Inflammatory macrophage treated with lipopolysaccharide for 4 hours (primary cell): ENCODE results near the gene DENR.
"Not testable (repeated sequence)": the region's sequence is repeated elsewhere in the genome, so short reads cannot be mapped to it uniquely, and the experiment has no call there.

Source experiments
- DNase-seq: peaks from one replicate; pipeline ENCODE4 v3.0.0-alpha.2; 2020

Gene DENR

GRCh38 chr12:122743895-122744525, 8.6 kb upstream of the DENR start:
- DNase-seq: peak; percentile 87

DNA sequence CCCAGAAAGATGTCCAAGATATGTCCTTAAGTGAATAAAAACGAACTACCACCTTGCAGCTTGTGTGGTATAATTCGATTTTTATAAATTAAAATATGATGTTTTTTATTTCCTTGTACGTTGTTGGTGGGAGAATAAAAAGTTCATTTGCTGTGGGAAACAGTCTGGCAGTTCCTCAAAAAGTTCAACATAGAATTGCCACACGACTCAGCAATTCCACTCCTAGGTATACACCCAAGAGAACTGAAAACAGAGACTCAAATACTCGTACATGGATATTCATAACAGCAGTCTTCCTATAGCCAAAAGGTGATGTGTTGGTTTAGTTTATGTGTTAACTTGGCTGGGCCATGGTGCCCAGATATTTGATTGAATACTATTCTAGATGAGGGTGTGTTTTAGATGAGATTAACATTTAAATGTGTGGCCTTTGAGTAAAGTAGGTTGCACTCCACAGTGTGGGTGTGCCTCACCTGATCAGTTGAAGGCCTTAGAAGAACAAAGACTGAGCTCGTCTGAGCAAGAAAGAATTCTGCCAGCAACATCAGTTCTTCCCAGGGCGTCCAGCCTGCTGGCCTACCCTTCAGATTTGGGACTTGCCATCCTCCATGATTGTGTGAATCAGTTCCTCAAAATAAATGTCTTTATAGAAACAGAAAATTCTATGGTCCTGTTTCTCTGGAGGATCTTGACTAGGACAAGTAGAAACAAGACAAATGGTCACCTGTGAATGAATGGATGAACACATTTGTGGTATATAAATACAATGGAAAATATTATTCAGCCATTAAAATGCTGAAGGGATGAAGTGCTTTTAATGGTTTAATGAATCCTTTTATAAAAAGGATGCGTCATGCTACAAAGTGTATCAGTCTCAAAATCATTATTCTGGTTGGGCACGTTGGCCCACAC, 5.1 kb upstream of the DENR start:
- DNase-seq: peak; percentile 44

DNA sequence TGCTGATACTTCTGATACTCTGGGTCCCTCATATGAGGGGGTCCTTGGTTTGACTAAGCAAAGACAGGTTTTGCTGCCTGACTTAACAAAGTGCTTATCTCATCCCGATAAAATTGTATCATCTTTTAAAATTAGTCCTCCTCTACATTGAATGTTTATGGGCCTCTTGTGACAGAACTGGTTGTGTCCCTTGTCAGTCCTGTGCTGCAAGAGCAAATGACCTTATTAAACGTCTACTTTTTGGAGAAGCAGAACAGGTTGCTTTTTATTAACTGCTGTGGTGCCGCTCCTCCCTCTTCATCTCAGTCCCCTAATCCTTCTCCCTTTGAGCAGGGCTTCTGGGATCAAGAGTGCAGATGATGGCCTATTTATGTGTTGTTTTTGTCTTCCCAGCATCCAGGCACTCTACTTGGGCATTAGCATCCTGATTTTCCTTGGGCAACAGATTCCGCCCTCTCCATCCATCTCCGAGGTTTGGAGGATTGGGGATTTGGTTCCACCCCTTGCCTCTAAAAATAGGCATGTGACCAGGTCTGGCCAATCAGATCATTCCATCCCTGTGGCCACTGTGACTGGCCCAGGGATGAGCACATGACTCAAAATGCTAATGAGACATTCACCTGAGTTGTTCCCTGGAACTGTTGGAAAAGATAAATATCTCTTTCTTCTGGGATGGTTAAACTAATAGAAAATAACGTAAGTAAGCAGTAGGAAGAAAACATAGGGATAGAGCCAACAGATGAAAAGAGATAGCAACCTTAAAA, 2.9 kb upstream of the DENR start:
- no peak for DNase-seq

GRCh38 chr12:122750781-122751515, 1.7 kb upstream of the DENR start:
- DNase-seq: not testable (repeated sequence)

DNA sequence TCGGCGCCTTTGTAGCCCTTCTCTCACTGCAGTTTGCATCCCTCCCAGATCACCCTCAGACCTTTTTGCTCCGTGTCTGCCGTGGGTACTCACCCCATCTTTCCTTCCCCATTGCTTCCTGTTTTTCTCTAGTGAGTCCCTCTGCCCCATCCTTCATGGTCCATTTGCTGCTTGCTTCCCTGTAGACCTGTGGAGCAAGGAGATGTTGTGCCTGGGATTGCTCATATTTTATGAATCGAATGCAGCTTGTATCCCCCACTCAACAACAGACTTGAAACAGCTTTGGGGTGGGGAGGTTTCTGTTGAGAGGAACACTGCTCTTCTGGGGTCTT, 661 bp downstream of the DENR start:
- peak; percentile 7 for DNase-seq

DNA sequence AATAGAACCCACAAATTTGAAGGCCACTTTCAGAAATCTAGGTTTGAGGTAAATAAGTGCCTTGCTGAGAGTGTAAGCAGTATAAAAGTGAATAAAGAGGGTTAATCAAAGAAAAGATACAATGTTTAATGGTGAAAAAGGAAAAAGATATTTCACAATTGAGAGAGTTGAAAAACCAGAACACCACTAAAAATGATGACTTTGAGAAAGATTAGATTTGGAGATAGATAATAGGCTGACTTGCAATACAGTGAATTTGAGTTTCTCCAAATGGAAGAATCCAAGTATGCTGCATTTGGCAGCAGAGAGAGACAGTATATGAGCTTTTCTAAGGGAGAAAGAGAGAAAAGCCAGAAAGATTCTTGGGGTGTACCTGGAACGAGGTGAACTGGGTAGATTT, 2.2 kb downstream of the DENR start:
- DNase-seq: no peak

DNA sequence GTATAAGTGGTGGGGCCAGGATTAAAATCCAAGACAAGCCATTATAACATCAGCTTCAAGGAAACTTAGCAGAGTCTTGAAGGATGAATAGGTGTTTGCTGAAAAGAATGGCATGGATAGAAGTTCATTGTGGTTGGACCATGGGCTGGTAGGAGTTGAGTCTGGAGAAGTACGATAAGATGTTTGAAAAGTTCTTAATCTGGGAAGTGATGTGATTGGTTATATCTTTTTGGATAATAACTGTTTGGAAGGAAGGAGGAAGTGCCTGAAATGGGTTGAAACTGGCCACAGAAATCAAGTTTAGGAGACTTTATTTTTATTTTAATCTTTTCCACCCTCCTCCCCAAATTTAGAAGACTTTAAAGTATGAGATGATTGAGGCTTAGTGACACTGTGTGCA, 4.9 kb downstream of the DENR start:
- no peak for DNase-seq

DNA sequence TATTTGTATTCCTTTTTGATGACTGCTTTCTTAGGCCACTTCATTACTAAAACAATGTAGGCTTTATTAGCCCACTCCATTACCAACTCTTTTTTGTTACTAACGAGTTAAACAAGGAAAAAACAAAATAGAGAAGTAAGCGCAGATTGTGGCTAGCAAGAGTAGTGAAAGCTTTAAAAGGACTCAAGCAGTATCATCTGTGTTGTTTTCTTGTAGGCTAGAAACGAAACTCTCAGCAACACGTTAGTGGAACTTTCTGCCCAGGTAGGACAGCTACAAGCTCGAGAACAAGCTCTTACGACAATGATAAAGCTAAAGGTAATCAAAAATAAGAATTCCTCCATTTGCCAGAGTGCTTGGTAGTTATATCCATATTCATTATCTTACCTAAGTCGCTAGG, 32.9 kb downstream of the DENR start:
- DNase-seq: no peak

GRCh38 chr12:122788387-122788786, 35.8 kb downstream of the DENR start:
- DNase-seq: no peak

DNA sequence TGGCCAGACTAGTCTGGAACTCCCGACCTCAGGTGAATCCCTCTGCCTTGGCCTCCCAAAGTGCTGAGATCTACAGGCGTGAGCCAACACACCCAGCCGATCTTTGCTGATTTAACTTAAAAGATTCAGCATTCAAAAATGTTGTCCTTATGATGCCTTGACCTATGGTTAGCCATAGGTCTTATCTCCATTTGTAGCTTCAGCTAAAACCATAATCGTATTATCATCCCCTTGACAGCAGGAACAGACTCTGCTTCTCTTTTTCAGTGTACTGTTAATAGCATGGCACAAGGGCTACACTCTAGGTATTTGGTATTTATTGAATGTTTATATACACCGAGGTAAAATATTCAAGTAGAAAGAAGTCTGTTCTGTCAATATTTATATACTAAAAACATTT, 37.0 kb downstream of the DENR start:
- DNase-seq: no peak

DNA sequence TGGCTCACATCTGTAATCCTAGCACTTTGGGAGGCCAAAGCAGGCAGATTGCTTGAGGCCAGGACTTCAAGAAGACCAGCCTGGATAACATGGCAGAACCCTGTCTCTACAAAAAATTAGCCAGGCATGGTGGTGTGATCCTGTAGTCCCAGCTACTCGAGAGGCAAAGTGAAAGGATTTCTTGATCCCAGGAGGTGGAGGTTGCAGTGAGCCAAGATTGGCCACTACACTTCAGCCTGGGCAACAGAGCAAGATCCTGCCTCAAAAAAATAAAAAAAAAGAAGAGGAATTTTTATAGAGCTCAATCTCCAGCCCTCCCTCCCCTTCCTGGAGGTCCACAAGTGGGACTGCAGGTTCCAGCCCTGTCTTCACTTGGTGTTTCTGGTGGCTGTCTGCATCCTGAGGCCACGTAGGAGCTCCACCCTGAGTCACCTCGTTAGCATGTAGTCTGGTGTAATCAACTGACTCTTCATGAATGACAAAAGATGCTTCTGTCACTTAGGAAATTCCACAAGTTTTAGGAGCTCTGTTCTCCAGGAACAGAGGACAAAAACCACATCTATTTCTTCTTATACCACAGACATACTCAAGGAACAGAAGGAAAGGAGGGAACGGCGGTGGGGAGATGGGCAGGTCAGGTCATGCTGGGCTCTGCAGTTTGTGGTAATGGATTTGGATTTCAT, 37.9 kb downstream of the DENR start:
- peak; percentile 27 for DNase-seq

- peak; percentile 53 for DNase-seq
Measured at GRCh38 chr12:122793685-122794106, 41.1 kb downstream of the DENR start.

GRCh38 chr12:122795807-122796206, 43.2 kb downstream of the DENR start:
- DNase-seq: no peak

- DNase-seq: no peak
Measured at GRCh38 chr12:122799641-122800243, 47.1 kb downstream of the DENR start.

- DNase-seq: no peak
Measured at GRCh38 chr12:122803937-122804336, 51.3 kb downstream of the DENR start.

GRCh38 chr12:122804957-122805356, 52.3 kb downstream of the DENR start:
- DNase-seq: not testable (repeated sequence)

DNA sequence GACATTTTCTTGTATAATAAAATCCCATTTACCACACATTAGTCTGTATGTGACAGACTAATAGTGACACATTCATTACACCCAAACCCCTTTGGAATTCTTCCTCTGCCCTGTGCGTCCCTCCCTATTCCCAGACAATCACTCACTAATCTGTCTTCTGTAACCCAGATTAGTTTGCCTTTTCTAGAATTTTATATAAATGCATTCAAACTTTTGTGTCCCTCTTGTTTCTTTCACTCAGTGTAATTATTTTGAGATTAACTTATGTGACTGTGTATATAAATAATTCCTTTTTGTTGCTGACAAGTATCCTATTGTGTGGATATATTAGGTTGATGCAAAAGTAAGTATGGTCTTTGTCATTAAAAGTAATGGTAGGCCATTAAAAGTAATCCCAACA, 55.0 kb downstream of the DENR start:
- no peak for DNase-seq

- no peak for DNase-seq
Measured at GRCh38 chr12:122811777-122812176, 59.2 kb downstream of the DENR start.

- no peak for DNase-seq
Measured at GRCh38 chr12:122813310-122813713, 60.7 kb downstream of the DENR start.

GRCh38 chr12:122819209-122819785, 66.7 kb downstream of the DENR start:
- DNase-seq: peak; percentile 44

GRCh38 chr12:122820138-122820537, 67.5 kb downstream of the DENR start:
- DNase-seq: no peak
